ENCODE results near the gene PRPF19. TPM values are rescaled to one million over a fixed set of nuclear protein-coding genes. Genes with fewer than 3 reads are reported as not detected.
A peak's percentile ranks its signal among the peaks of the same experiment; 100 is the strongest.

PRPF19 gene
- total and polyA plus RNA-seq, 10 of the 15 experiments (the other 5 are each of a cell fraction or from before 2014, with no cell fraction given) = 8.7 to 170 (median 61.3) TPM

- TF ChIP-seq POLR2AphosphoS2 (IDR thresholded peaks at IDR 0.05; ENCODE audit: low read depth, low read length) (no peak), SMAD5 (IDR thresholded peaks at IDR 0.05; ENCODE audit: low read depth) (no peak), PBX3 (IDR thresholded peaks at IDR 0.05; ENCODE audit: insufficient replicate concordance, low read depth, low read length) (peak; percentile 80), NR2C1 (IDR thresholded peaks at IDR 0.05) (no peak), JUND (IDR thresholded peaks at IDR 0.05; ENCODE audit: low read depth, low read length) (no peak), ELK1 (IDR thresholded peaks at IDR 0.05; ENCODE audit: low read depth, low read length) (peak; percentile 10; the same call in 1 of the 2 replicates), MEF2B (IDR thresholded peaks at IDR 0.05; ENCODE audit: partially characterized antibody, poor library complexity, severe bottlenecking) (peak; percentile 72), BRCA1 (IDR thresholded peaks at IDR 0.05; ENCODE audit: low read depth, low read length) (peak; percentile 54), FOS (IDR thresholded peaks at IDR 0.05; ENCODE audit: borderline replicate concordance, extremely low read depth, insufficient read length) (no peak), ZBTB33 (IDR thresholded peaks at IDR 0.05) (no peak), ZNF217 (IDR thresholded peaks at IDR 0.05) (no peak), CEBPB (IDR thresholded peaks at IDR 0.05; ENCODE audit: borderline replicate concordance in 1 of 2, low read depth in 2 of 2, low read length in 2 of 2) (no peak), RAD21 (IDR thresholded peaks at IDR 0.05; ENCODE audit: insufficient read depth, low read depth, low read length) (no peak), YY1 (IDR thresholded peaks at IDR 0.05; ENCODE audit: low read depth, low read length) (peak; percentile 99), IRF3 (IDR thresholded peaks at IDR 0.05) (no peak), EP300 (IDR thresholded peaks at IDR 0.05; ENCODE audit: borderline replicate concordance in 1 of 2, control insufficient read depth in 1 of 2, low read depth in 2 of 2, low read length in 2 of 2) (peak in 1 of 2 experiments; percentile 18; a peak in 1 of 4 replicates), ZBTB40 (IDR thresholded peaks at IDR 0.05; ENCODE audit: borderline replicate concordance) (0 out of 2 replicates have a peak, but pooled peaks have one; percentile 23)
Measured at GRCh38 chr11:60841797-60842667, 64.4 kb downstream of the PRPF19 start, which contains the start of gene CCDC86 (continued).

All from GM12878 (cell line).